ENCODE data around the gene WEE1.

The WEE1 gene

GRCh38 chr11:9573052-9573774, at the start of gene WEE1:
TSS of gene WEE1 (plus strand) at chr11:9573670. CDS start at chr11:9573934, 264 bp downstream.
- CTCF ChIA-PET = interaction anchor here (1.0 to 3.1 kb wide), 6 partner anchors 38 to 175 kb away, joined by 3 to 13 read pairs (median 6); no protein-coding TSS in a partner anchor
- no peak for TF ChIP-seq CTCF (IDR thresholded peaks at IDR 0.05; ENCODE audit: insufficient read depth, low read length, missing control alignments)
- peak within 1 kb of the TSS; percentile 81 for H3K4me3 ChIP-seq (ENCODE audit: low read depth, low read length)
- peak; percentile 79 for DNase-seq (ENCODE audit: low read depth, low spot score)
- POLR2A ChIA-PET = interaction anchor here (0.6 to 2.5 kb wide), 7 partner anchors 24 to 182 kb away, joined by 3 to 14 read pairs (median 4); partner anchors contain the start of gene ZNF143

- TF ChIP-seq CTCF (IDR thresholded peaks at IDR 0.05; ENCODE audit: insufficient read depth, low read length, missing control alignments) = no peak
- H3K4me3 ChIP-seq (ENCODE audit: low read depth, low read length) = no peak overlapping the region
- POLR2A ChIA-PET = no interaction called here
- CTCF ChIA-PET = interaction anchor here (1.0 to 3.6 kb wide), 3 partner anchors 11 to 224 kb away, joined by 3 to 23 read pairs (median 18); no protein-coding TSS in a partner anchor
- DNase-seq (ENCODE audit: low read depth, low spot score) = no peak
Measured at GRCh38 chr11:9524001-9524400, 49.5 kb upstream of the WEE1 start.

- ChIA-PET POLR2A (no interaction called here), CTCF (interaction anchor here (0.6 to 3.6 kb wide), 6 partner anchors 10 to 222 kb away, joined by 3 to 23 read pairs (median 4); no protein-coding TSS in a partner anchor)
- no peak for TF ChIP-seq CTCF (IDR thresholded peaks at IDR 0.05; ENCODE audit: insufficient read depth, low read length, missing control alignments)
- no peak for DNase-seq (ENCODE audit: low read depth, low spot score)
- no peak overlapping the region for H3K4me3 ChIP-seq (ENCODE audit: low read depth, low read length)
Measured at GRCh38 chr11:9525116-9525515, 48.4 kb upstream of the WEE1 start.

- peak; percentile 33 for DNase-seq (ENCODE audit: low read depth, low spot score)
- TF ChIP-seq CTCF (IDR thresholded peaks at IDR 0.05; ENCODE audit: insufficient read depth, low read length, missing control alignments) = no peak
- CTCF ChIA-PET = interaction anchor here (3.6 kb wide), 1 partner anchor 7 kb away, joined by 23 read pairs; no protein-coding TSS in a partner anchor
- POLR2A ChIA-PET = no interaction called here
- no peak overlapping the region for H3K4me3 ChIP-seq (ENCODE audit: low read depth, low read length)
Measured at GRCh38 chr11:9527481-9528135, 45.9 kb upstream of the WEE1 start.

GRCh38 chr11:9528136-9528501, 45.4 kb upstream of the WEE1 start:
- no peak overlapping the region for H3K4me3 ChIP-seq (ENCODE audit: low read depth, low read length)
- POLR2A ChIA-PET = no interaction called here
- CTCF ChIA-PET = no interaction called here
- TF ChIP-seq CTCF (IDR thresholded peaks at IDR 0.05; ENCODE audit: insufficient read depth, low read length, missing control alignments) = no peak
- no peak for DNase-seq (ENCODE audit: low read depth, low spot score)

Data from AG04449 (cell line).